ENCODE data around the gene CRB3. TPM values are rescaled to one million over a fixed set of nuclear protein-coding genes. Genes with fewer than 3 reads are reported as not detected.

CRB3 gene
- total and polyA plus RNA-seq, 9 donors = 0.11 to 2.0 (median 0.51) TPM; not detected in 4

- Histone ChIP-seq H3K4me3 (ENCODE audit: low read length) (no peak overlapping the region), H3K36me3 (ENCODE audit: control insufficient read depth, insufficient read depth, low read length) (peaks cover 33% of the 10 kb centered on the region), H3K27ac (ENCODE audit: low read length) (no peak overlapping the region), H3K9me3 (replicated peaks; ENCODE audit: control insufficient read depth, low read depth, low read length) (peaks cover 18% of the 10 kb centered on the region), H3K27me3 (ENCODE audit: control insufficient read depth, insufficient read depth, low read length) (no peaks in the 10 kb centered on the region), H3K4me1 (ENCODE audit: control insufficient read depth, insufficient read depth, low read length) (peaks cover 6% of the 10 kb centered on the region)
- DNase-seq = no peak
- WGBS (ENCODE audit: insufficient coverage) = 100% methylated on average over 3 of the region's 11 CpGs
Measured at GRCh38 chr19:6453951-6454565, 10.0 kb upstream of the CRB3 start.

DNA sequence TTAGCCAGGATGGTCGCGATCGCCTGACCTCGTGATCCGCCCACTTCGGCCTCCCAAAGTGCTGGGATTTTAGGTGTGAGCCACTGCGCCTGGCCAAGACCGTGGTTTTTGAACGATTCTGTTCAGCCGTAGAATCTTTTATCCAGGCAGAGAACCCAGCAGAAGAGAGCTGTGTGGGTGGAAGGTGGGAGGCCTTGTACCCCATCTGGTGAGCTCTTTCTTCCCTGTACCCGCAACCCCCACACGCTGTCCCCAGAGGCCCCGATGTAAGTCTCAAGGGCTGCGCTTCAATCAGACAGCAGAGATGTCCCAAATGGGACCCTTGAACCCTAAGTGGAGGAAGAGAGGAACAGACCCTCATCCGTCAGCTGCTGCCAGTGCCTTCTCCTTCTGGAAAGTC is 8.1 kb upstream of the CRB3 start:
- WGBS (ENCODE audit: insufficient coverage) = 97% methylated on average over 9 of the region's 15 CpGs
- no peak overlapping the region for H3K4me3 ChIP-seq (ENCODE audit: low read length)

GRCh38 chr19:6457958-6458694 is 5.9 kb upstream of the CRB3 start:
- Histone ChIP-seq H3K27ac (ENCODE audit: low read length) (no peak overlapping the region), H3K4me1 (ENCODE audit: control insufficient read depth, insufficient read depth, low read length) (peaks cover 13% of the 10 kb centered on the region), H3K4me3 (ENCODE audit: low read length) (no peak overlapping the region), H3K27me3 (ENCODE audit: control insufficient read depth, insufficient read depth, low read length) (peaks cover 5% of the 10 kb centered on the region), H3K36me3 (ENCODE audit: control insufficient read depth, insufficient read depth, low read length) (peaks cover 25% of the 10 kb centered on the region), H3K9me3 (replicated peaks; ENCODE audit: control insufficient read depth, low read depth, low read length) (peaks cover 18% of the 10 kb centered on the region)
- 71% methylated on average over 6 of the region's 17 CpGs for WGBS (ENCODE audit: insufficient coverage)
- DNase-seq = no peak

More for the DNA sequence above, 8.1 kb upstream of the CRB3 start:
- peaks cover 18% of the 10 kb centered on the region for H3K9me3 ChIP-seq (replicated peaks; ENCODE audit: control insufficient read depth, low read depth, low read length)
- DNase-seq = no peak
- peaks cover 13% of the 10 kb centered on the region for H3K4me1 ChIP-seq (ENCODE audit: control insufficient read depth, insufficient read depth, low read length)
- no peak overlapping the region for H3K27ac ChIP-seq (ENCODE audit: low read length)
- H3K36me3 ChIP-seq (ENCODE audit: control insufficient read depth, insufficient read depth, low read length) = peaks cover 30% of the 10 kb centered on the region
- H3K27me3 ChIP-seq (ENCODE audit: control insufficient read depth, insufficient read depth, low read length) = no peaks in the 10 kb centered on the region

GRCh38 chr19:6458695-6459261 is 5.3 kb upstream of the CRB3 start:
- DNase-seq = no peak
- Histone ChIP-seq H3K4me1 (ENCODE audit: control insufficient read depth, insufficient read depth, low read length) (peaks cover 13% of the 10 kb centered on the region), H3K27me3 (ENCODE audit: control insufficient read depth, insufficient read depth, low read length) (peaks cover 11% of the 10 kb centered on the region), H3K9me3 (replicated peaks; ENCODE audit: control insufficient read depth, low read depth, low read length) (peaks cover 17% of the 10 kb centered on the region), H3K4me3 (ENCODE audit: low read length) (peak overlapping the region; percentile 26), H3K36me3 (ENCODE audit: control insufficient read depth, insufficient read depth, low read length) (peaks cover 23% of the 10 kb centered on the region), H3K27ac (ENCODE audit: low read length) (no peak overlapping the region)
- WGBS (ENCODE audit: insufficient coverage) = 36% methylated on average over 14 of the region's 16 CpGs

GRCh38 chr19:6459262-6460098 is 4.6 kb upstream of the CRB3 start, which contains the start of gene SLC25A23:
TSS of gene SLC25A23 (minus strand) at chr19:6459792. CDS start at chr19:6459628, 164 bp downstream.
- H3K36me3 ChIP-seq (ENCODE audit: control insufficient read depth, insufficient read depth, low read length) = peaks cover 16% of the 10 kb centered on the region
- H3K4me1 ChIP-seq (ENCODE audit: control insufficient read depth, insufficient read depth, low read length) = peaks cover 17% of the 10 kb centered on the region
- peaks cover 18% of the 10 kb centered on the region for H3K27me3 ChIP-seq (ENCODE audit: control insufficient read depth, insufficient read depth, low read length)
- H3K4me3 ChIP-seq (ENCODE audit: low read length) = peak within 1 kb of the TSS; percentile 77
- peak within 1 kb of the TSS; percentile 77 for H3K27ac ChIP-seq (ENCODE audit: low read length)
- DNase-seq = peak; percentile 92
- WGBS (ENCODE audit: insufficient coverage) = under 1% methylated on average over 46 of the region's 70 CpGs
- H3K9me3 ChIP-seq (replicated peaks; ENCODE audit: control insufficient read depth, low read depth, low read length) = peaks cover 10% of the 10 kb centered on the region

DNA sequence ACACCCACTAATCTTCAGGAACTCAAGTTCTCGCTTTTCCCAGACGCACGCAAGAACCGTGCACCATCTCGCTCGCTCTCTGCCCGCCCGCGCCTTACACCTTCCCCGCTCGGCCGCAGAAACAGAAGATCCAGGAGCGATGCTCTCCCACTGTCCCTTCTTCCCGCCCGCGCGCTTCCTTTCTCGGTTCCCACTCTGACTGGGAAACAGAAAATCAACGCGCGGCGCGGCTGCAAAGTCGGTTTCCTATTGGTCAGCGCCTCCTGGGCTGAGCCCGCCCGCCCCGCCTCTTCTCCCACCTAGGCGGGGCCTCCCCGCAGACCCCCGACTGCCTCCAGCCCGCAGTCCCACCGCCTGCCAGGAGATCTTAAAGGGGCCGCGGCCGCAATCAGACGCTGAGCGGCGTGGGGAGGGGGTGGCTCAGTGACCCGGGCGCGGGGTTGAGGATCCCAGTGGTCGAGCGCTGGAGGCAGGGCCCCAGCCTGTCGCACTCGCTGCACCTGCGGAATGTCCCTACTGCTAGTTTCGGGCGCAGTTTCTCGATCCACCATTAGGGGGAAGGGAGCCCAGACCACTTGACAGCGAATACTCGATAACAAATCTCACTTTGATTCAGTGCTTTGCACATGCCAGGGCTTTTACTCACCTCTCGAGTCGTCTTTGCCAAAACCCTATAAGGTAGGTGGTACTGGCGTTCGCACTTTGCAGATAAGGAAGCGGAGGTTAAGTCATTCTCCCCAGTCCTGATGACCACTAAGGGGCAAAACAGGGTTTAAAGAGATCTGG is 3.8 kb upstream of the CRB3 start:
- Histone ChIP-seq H3K27ac (ENCODE audit: low read length) (peak overlapping the region; percentile 77), H3K36me3 (ENCODE audit: control insufficient read depth, insufficient read depth, low read length) (peaks cover 8% of the 10 kb centered on the region), H3K4me3 (ENCODE audit: low read length) (peak overlapping the region; percentile 77), H3K9me3 (replicated peaks; ENCODE audit: control insufficient read depth, low read depth, low read length) (peaks cover 3% of the 10 kb centered on the region), H3K27me3 (ENCODE audit: control insufficient read depth, insufficient read depth, low read length) (peaks cover 26% of the 10 kb centered on the region), H3K4me1 (ENCODE audit: control insufficient read depth, insufficient read depth, low read length) (peaks cover 17% of the 10 kb centered on the region)
- WGBS (ENCODE audit: insufficient coverage) = under 1% methylated on average over 36 of the region's 57 CpGs
- DNase-seq = peak; percentile 100

DNA sequence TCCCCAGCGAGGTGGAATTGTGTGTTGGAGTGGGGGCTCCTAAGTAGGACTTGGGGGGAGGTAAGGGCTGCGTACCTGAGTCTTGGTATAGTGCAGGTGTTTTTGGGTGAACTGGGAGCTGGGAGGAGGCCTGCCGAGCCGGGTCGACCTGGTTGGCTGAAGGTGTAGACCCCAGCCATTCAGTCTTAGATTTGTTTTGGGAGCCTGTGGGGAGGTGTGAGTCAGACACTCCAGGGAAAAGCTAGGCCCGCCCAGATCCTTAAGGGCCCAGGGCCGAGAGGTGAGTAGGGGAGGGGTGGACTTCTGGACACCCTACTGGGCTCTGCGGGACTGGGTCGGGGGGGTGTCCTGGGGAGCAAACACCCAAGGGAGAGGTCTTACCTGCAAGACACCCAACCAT is 935 bp downstream of the CRB3 start:
- WGBS (ENCODE audit: insufficient coverage) = 28% methylated on average over 6 of the region's 9 CpGs
- Histone ChIP-seq H3K4me1 (ENCODE audit: control insufficient read depth, insufficient read depth, low read length) (peaks cover 9% of the 10 kb centered on the region), H3K27ac (ENCODE audit: low read length) (no peak overlapping the region), H3K9me3 (replicated peaks; ENCODE audit: control insufficient read depth, low read depth, low read length) (no peaks in the 10 kb centered on the region), H3K4me3 (ENCODE audit: low read length) (no peak overlapping the region), H3K36me3 (ENCODE audit: control insufficient read depth, insufficient read depth, low read length) (no peaks in the 10 kb centered on the region), H3K27me3 (ENCODE audit: control insufficient read depth, insufficient read depth, low read length) (peaks cover 50% of the 10 kb centered on the region)
- no peak for DNase-seq

DNA sequence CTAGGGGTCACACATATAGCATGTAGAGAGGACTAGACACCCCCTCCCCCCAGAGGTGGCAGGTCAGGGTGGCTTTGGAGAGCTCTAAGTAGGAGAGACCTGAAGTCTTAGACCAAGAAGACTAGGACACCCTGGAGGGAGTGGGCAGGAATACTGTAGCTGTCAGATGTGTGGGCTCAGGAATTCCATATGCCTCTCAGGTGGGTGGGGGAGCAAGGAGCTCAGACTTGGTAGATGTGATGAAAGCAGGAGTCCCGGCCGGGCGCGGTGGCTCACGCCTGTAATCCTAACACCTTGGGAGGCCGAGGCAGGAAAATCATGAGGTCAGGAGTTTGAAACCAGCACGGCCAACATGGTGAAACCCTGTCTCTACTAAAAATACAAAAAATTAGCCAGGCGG is 1.6 kb downstream of the CRB3 start:
- Histone ChIP-seq H3K27ac (ENCODE audit: low read length) (no peak overlapping the region), H3K36me3 (ENCODE audit: control insufficient read depth, insufficient read depth, low read length) (no peaks in the 10 kb centered on the region), H3K27me3 (ENCODE audit: control insufficient read depth, insufficient read depth, low read length) (peaks cover 50% of the 10 kb centered on the region), H3K4me3 (ENCODE audit: low read length) (no peak overlapping the region), H3K4me1 (ENCODE audit: control insufficient read depth, insufficient read depth, low read length) (peaks cover 6% of the 10 kb centered on the region), H3K9me3 (replicated peaks; ENCODE audit: control insufficient read depth, low read depth, low read length) (no peaks in the 10 kb centered on the region)
- no peak for DNase-seq
- WGBS (ENCODE audit: insufficient coverage) = 100% methylated on average over 1 of the region's 8 CpGs

GRCh38 chr19:6466526-6467248 is 2.6 kb downstream of the CRB3 start:
- Histone ChIP-seq H3K4me3 (ENCODE audit: low read length) (no peak overlapping the region), H3K9me3 (replicated peaks; ENCODE audit: control insufficient read depth, low read depth, low read length) (no peaks in the 10 kb centered on the region), H3K27me3 (ENCODE audit: control insufficient read depth, insufficient read depth, low read length) (peaks cover 50% of the 10 kb centered on the region), H3K27ac (ENCODE audit: low read length) (no peak overlapping the region), H3K4me1 (ENCODE audit: control insufficient read depth, insufficient read depth, low read length) (peaks cover 4% of the 10 kb centered on the region), H3K36me3 (ENCODE audit: control insufficient read depth, insufficient read depth, low read length) (no peaks in the 10 kb centered on the region)
- 95% methylated on average over 16 of the region's 21 CpGs for WGBS (ENCODE audit: insufficient coverage)
- no peak for DNase-seq

Measured in muscle of leg (tissue), 11 donors.